GM23338 (cell line): ENCODE measurements around the gene HRC. TPM values are rescaled to one million over a fixed set of nuclear protein-coding genes. Genes with fewer than 3 reads are reported as not detected.
A peak's percentile ranks its signal among the peaks of the same experiment; 100 is the strongest.

ENCODE experiments used
- ATAC-seq: fragments of 200-7000 bp; cut with Tn5 transposase; 3 replicates; pipeline ENCODE4 v1.9.1; 2020
- DNase-seq: peaks from one replicate; pipeline ENCODE4 v3.0.0-alpha.2; 2015; ENCODE audit warnings: low spot score
- H2AFZ ChIP-seq: fragments of 200-600 bp; sonication (generic); 2 replicates; pipeline ENCODE4 v1.8.0; 2016; ENCODE audit warnings: antibody characterized with exemption, mild to moderate bottlenecking, moderate library complexity
- H3F3A ChIP-seq: fragments of 200-600 bp; sonication (generic); replicated peaks from 2 replicates; pipeline ENCODE4 v1.8.0; 2017; ENCODE audit warnings: antibody characterized with exemption, mixed run types, low read depth
- H3K27ac ChIP-seq: fragments of 200-600 bp; sonication (generic); 2 replicates; pipeline ENCODE4 v1.6.1; 2016; ENCODE audit warnings: low read depth
- H3K27me3 ChIP-seq: fragments of 200-600 bp; sonication (generic); 2 replicates; pipeline ENCODE4 v1.8.0; 2016; ENCODE audit warnings: mild to moderate bottlenecking, mixed run types, moderate library complexity; ENCODE audit not compliant: insufficient read depth
- H3K36me3 ChIP-seq: fragments of 200-600 bp; sonication (generic); 2 replicates; pipeline ENCODE4 v1.8.0; 2016; ENCODE audit warnings: mild to moderate bottlenecking; ENCODE audit not compliant: insufficient read depth
- H3K4me1 ChIP-seq: fragments of 200-600 bp; sonication (generic); 2 replicates; pipeline ENCODE4 v1.8.0; 2016; ENCODE audit warnings: mild to moderate bottlenecking, moderate library complexity; ENCODE audit not compliant: insufficient read depth
- H3K4me2 ChIP-seq: fragments of 200-600 bp; sonication (generic); 2 replicates; pipeline ENCODE4 v1.7.1; 2017; ENCODE audit warnings: mixed run types
- H3K4me3 ChIP-seq: fragments of 200-600 bp; sonication (generic); 2 replicates; pipeline ENCODE4 v1.6.1; 2016; ENCODE audit warnings: mixed run types
- H3K79me2 ChIP-seq: fragments of 200-600 bp; sonication (generic); replicated peaks from 2 replicates; pipeline ENCODE4 v1.8.0; 2017; ENCODE audit warnings: mild to moderate bottlenecking; ENCODE audit not compliant: insufficient read depth
- H3K9me2 ChIP-seq: fragments of 200-600 bp; sonication (generic); 2 replicates; pipeline ENCODE4 v1.8.0; 2017; ENCODE audit not compliant: insufficient read depth
- H4K20me1 ChIP-seq: fragments of 200-600 bp; sonication (generic); replicated peaks from 2 replicates; pipeline ENCODE4 v1.8.0; 2017; ENCODE audit warnings: mild to moderate bottlenecking; ENCODE audit not compliant: insufficient read depth
- H3K27ac Mint-ChIP-seq: 2 replicates; pipeline ENCODE4 v1.8.0; 2020; ENCODE audit warnings: inconsistent platforms, mild to moderate bottlenecking, moderate library complexity, mixed read lengths
- H3K27me3 Mint-ChIP-seq: 3 replicates; pipeline ENCODE4 v1.8.0; 2022; ENCODE audit warnings: low read depth, mild to moderate bottlenecking, moderate library complexity, mixed read lengths, inconsistent platforms; ENCODE audit not compliant: insufficient read depth, poor library complexity
- H3K36me3 Mint-ChIP-seq: 3 replicates; pipeline ENCODE4 v1.8.0; 2021; ENCODE audit warnings: low read depth, mild to moderate bottlenecking, inconsistent platforms, moderate library complexity, mixed read lengths
- H3K4me1 Mint-ChIP-seq: 3 replicates; pipeline ENCODE4 v1.8.0; 2020; ENCODE audit warnings: mild to moderate bottlenecking, inconsistent platforms, mixed read lengths
- H3K4me3 Mint-ChIP-seq: 3 replicates; pipeline ENCODE4 v1.8.0; 2021; ENCODE audit warnings: moderate library complexity, mild to moderate bottlenecking, inconsistent platforms, mixed read lengths
- H3K9me3 Mint-ChIP-seq: 3 replicates; pipeline ENCODE4 v1.8.0; 2020; ENCODE audit warnings: moderate library complexity, mild to moderate bottlenecking, inconsistent platforms, mixed read lengths
- CREB1 ChIP-seq: fragments of 250-450 bp; sonication (Bioruptor Pico); IDR thresholded peaks from 2 replicates; pipeline ENCODE4 v1.5.0; 2020; ENCODE audit warnings: low read depth, mild to moderate bottlenecking, moderate library complexity
- ETS1 ChIP-seq: IDR thresholded peaks from 2 replicates; pipeline ENCODE4 v1.6.1; 2016; ENCODE audit warnings: antibody characterized with exemption
- EZH2phosphoT487 ChIP-seq: fragments of 200-600 bp; sonication (generic); IDR thresholded peaks from one replicate; pipeline ENCODE4 v1.8.1; 2018; ENCODE audit warnings: antibody characterized with exemption; ENCODE audit not compliant: unreplicated experiment
- NANOG ChIP-seq: IDR thresholded peaks from 2 replicates; pipeline ENCODE4 v1.6.1; 2016; ENCODE audit warnings: antibody characterized with exemption, borderline replicate concordance
- POLR2AphosphoS5 ChIP-seq: IDR thresholded peaks from 2 replicates; pipeline ENCODE4 v1.6.1; 2016; ENCODE audit warnings: antibody characterized with exemption, low read depth
- STAT1 ChIP-seq: IDR thresholded peaks from one replicate; pipeline ENCODE4 v1.6.1; 2016; ENCODE audit warnings: antibody characterized with exemption; ENCODE audit not compliant: unreplicated experiment
- ZNF114 ChIP-seq: fragments of 250-450 bp; sonication (Bioruptor Pico); IDR thresholded peaks from 2 replicates; pipeline ENCODE4 v1.5.0; 2020; ENCODE audit warnings: mild to moderate bottlenecking, moderate library complexity
- polyA plus RNA-seq: library from polyadenylated mRNA; unstranded; fragments of >200 nt; fragmentation: Nextera tagmentation; extraction: Ambion mirVana; gene quantifications from 2 replicates; pipeline ENCODE4 v1.2.1, GENCODE V29; 2016
- total RNA-seq: library from RNA; depleted of rRNA; stranded (reverse); fragments of >200 nt; shearing (Covaris generic); gene quantifications from 2 replicates; pipeline ENCODE4 v1.2.3, GENCODE V29; 2014
- TF ChIP-seq, protein P1 (sequence below): IDR thresholded peaks from one replicate; pipeline ENCODE4 v1.6.1; 2018; ENCODE audit warnings: antibody characterized with exemption; ENCODE audit not compliant: unreplicated experiment

Gene HRC
- total and polyA plus RNA-seq, 2 experiments from 2014 or later = 1.4 to 2.0 TPM

DNA sequence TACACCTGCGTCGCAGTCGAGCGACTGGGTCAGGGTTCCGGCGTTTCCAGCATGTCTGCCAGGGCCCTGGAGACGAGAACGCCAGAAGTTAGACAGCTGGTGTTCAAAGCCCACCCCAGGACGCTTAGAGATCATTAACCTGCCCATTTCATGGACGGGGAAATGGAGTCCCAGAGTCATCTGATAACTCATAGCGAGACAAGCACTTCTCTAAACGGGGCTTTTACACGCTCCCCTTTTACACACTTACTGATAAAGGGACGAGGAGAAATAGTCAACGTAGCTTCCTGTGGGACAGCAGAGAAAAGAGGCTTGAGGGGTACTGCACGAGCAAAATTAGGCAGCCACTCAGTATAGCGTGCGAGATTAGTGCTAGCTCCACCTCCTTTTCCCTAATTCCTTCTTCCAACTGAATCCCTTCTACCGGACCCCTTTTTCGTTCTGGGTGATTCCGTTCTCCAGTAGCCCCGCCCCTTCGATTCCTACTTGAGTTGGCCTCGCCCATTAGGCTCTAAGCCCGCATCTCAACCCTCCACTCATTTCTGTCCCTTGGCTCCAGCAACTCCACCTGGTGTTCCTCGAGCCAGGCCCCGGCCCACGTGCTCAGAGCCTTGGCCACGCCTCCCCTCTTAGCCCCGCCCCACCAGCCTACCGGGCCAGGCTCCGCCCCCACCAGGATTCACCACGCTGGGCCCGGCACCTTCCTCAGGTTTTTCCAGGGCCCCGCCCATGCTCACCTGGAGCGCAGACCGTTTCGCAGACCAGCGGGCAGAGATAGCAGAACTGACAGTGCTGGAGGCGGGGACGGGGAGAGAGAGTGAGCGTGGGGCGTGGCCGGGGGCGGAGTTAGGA lies 3.7 kb downstream of the HRC start:
- H3F3A ChIP-seq = peaks cover 17% of the 10 kb centered on the region
- Mint-ChIP-seq H3K9me3 (peaks cover 12% of the 10 kb centered on the region), H3K4me3 (peak overlapping the region; percentile 96), H3K27ac (peak overlapping the region; percentile 78; the same call in 1 of the 2 replicates), H3K27me3 (peaks cover 25% of the 10 kb centered on the region), H3K36me3 (peaks cover 8% of the 10 kb centered on the region; the same call in 2 of the 3 replicates), H3K4me1 (peaks cover 46% of the 10 kb centered on the region)
- DNase-seq = peak; percentile 100
- no peak overlapping the region for H2AFZ ChIP-seq
- H3K27ac ChIP-seq = no peak overlapping the region
- no peaks in the 10 kb centered on the region for H3K79me2 ChIP-seq
- no peaks in the 10 kb centered on the region for H3K36me3 ChIP-seq
- H3K4me2 ChIP-seq = peak overlapping the region; percentile 99
- peak overlapping the region; percentile 96 for H3K4me3 ChIP-seq
- H3K27me3 ChIP-seq = peaks cover 7% of the 10 kb centered on the region; the same call in 1 of the 2 replicates
- peaks cover 19% of the 10 kb centered on the region for H3K9me2 ChIP-seq
- peaks cover 27% of the 10 kb centered on the region for H3K4me1 ChIP-seq
- TF ChIP-seq ETS1 (no peak), CREB1 (CRISPR knock-in tag) (no peak), POLR2AphosphoS5 (no peak)
- ATAC-seq = peak; percentile 57
- H4K20me1 ChIP-seq = no peaks in the 10 kb centered on the region

DNA sequence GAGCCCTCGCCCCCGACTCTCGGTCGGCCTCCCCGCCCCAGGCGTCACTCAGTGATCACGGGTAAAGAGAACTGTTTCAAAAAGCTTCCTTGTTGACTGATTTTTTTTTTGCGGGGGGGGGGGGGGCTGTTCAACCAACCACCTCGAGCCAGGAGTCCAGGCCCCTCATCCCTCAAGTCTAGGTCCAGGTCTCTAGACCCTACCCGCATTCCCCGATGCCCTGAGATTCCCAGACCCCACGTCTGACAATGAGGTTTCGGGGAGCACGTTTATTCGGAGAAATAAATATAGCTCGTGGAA lies 4.3 kb downstream of the HRC start:
- Histone ChIP-seq H3K27me3 (peaks cover 7% of the 10 kb centered on the region; the same call in 1 of the 2 replicates), H3K79me2 (no peaks in the 10 kb centered on the region), H2AFZ (no peak overlapping the region), H3K4me3 (peak overlapping the region; percentile 96), H3K27ac (0 out of 2 replicates have a peak overlapping the region, but pooled peaks have one; percentile 90), H3F3A (peaks cover 17% of the 10 kb centered on the region), H3K4me2 (peak overlapping the region; percentile 99), H3K36me3 (no peaks in the 10 kb centered on the region), H3K4me1 (peaks cover 27% of the 10 kb centered on the region), H4K20me1 (no peaks in the 10 kb centered on the region), H3K9me2 (peaks cover 19% of the 10 kb centered on the region)
- peaks cover 45% of the 10 kb centered on the region for H3K4me1 Mint-ChIP-seq
- DNase-seq (no peak), ATAC-seq (no peak)
- H3K27ac Mint-ChIP-seq = no peak overlapping the region
- peak overlapping the region; percentile 96 for H3K4me3 Mint-ChIP-seq
- H3K36me3 Mint-ChIP-seq = peaks cover 8% of the 10 kb centered on the region; the same call in 2 of the 3 replicates
- H3K27me3 Mint-ChIP-seq = peaks cover 28% of the 10 kb centered on the region
- TF ChIP-seq NANOG = no peak
- TF ChIP-seq POLR2AphosphoS5 = no peak
- TF ChIP-seq STAT1 = no peak
- peaks cover 12% of the 10 kb centered on the region for H3K9me3 Mint-ChIP-seq

GRCh38 chr19:49150106-49150943 lies 4.9 kb downstream of the HRC start:
- peak overlapping the region; percentile 96 for H3K4me3 Mint-ChIP-seq
- H4K20me1 ChIP-seq = no peaks in the 10 kb centered on the region
- H3K27ac Mint-ChIP-seq = peak overlapping the region; percentile 95
- H3K4me2 ChIP-seq = peak overlapping the region; percentile 99
- H3K9me3 Mint-ChIP-seq = peaks cover 12% of the 10 kb centered on the region
- peaks cover 21% of the 10 kb centered on the region for H3K4me1 ChIP-seq
- peak overlapping the region; percentile 90; the same call in 1 of the 2 replicates for H3K27ac ChIP-seq
- peaks cover 20% of the 10 kb centered on the region for H3F3A ChIP-seq
- H3K4me3 ChIP-seq = peak overlapping the region; percentile 96
- H2AFZ ChIP-seq = peak overlapping the region; percentile 91; the same call in 1 of the 2 replicates
- H3K27me3 ChIP-seq = peaks cover 7% of the 10 kb centered on the region; the same call in 1 of the 2 replicates
- DNase-seq (peak; percentile 95), ATAC-seq (peak; percentile 22)
- H3K4me1 Mint-ChIP-seq = peaks cover 43% of the 10 kb centered on the region
- H3K36me3 Mint-ChIP-seq = peaks cover 8% of the 10 kb centered on the region; the same call in 2 of the 3 replicates
- peaks cover 19% of the 10 kb centered on the region for H3K9me2 ChIP-seq
- peaks cover 29% of the 10 kb centered on the region for H3K27me3 Mint-ChIP-seq
- no peaks in the 10 kb centered on the region for H3K36me3 ChIP-seq
- no peaks in the 10 kb centered on the region for H3K79me2 ChIP-seq
- TF ChIP-seq NANOG (no peak), ZNF114 (CRISPR knock-in tag) (no peak), STAT1 (no peak), EZH2phosphoT487 (no peak)
- TF ChIP-seq, protein P1, sequence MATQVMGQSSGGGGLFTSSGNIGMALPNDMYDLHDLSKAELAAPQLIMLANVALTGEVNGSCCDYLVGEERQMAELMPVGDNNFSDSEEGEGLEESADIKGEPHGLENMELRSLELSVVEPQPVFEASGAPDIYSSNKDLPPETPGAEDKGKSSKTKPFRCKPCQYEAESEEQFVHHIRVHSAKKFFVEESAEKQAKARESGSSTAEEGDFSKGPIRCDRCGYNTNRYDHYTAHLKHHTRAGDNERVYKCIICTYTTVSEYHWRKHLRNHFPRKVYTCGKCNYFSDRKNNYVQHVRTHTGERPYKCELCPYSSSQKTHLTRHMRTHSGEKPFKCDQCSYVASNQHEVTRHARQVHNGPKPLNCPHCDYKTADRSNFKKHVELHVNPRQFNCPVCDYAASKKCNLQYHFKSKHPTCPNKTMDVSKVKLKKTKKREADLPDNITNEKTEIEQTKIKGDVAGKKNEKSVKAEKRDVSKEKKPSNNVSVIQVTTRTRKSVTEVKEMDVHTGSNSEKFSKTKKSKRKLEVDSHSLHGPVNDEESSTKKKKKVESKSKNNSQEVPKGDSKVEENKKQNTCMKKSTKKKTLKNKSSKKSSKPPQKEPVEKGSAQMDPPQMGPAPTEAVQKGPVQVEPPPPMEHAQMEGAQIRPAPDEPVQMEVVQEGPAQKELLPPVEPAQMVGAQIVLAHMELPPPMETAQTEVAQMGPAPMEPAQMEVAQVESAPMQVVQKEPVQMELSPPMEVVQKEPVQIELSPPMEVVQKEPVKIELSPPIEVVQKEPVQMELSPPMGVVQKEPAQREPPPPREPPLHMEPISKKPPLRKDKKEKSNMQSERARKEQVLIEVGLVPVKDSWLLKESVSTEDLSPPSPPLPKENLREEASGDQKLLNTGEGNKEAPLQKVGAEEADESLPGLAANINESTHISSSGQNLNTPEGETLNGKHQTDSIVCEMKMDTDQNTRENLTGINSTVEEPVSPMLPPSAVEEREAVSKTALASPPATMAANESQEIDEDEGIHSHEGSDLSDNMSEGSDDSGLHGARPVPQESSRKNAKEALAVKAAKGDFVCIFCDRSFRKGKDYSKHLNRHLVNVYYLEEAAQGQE = no peak
